HG02852 (cell line): ENCODE results near the gene NOB1.
"Not testable (repeated sequence)": the region's sequence is repeated elsewhere in the genome, so short reads cannot be mapped to it uniquely, and the experiment has no call there.

Source experiments
- ATAC-seq: cut with Tn5 transposase; IDR thresholded peaks from one replicate; pipeline ENCODE4 v1.9.1; 2021; ENCODE audit warnings: mild to moderate bottlenecking, moderate library complexity; ENCODE audit not compliant: unreplicated experiment

Gene NOB1

GRCh38 chr16:69754469-69755310 lies at the start of gene NOB1:
Gene NOB1, minus strand, starts transcription at chr16:69754926. Its CDS starts 16 bp downstream, at chr16:69754910.
- peak; percentile 96 for ATAC-seq

- no peak for ATAC-seq
Measured at GRCh38 chr16:69804297-69804696, 49.6 kb upstream of the NOB1 start.

GRCh38 chr16:69799611-69800031 lies 44.9 kb upstream of the NOB1 start:
- no peak for ATAC-seq

- no peak for ATAC-seq
Measured at GRCh38 chr16:69798466-69798865, 43.7 kb upstream of the NOB1 start.

- ATAC-seq, result no peak
Measured at GRCh38 chr16:69796285-69797118, 41.8 kb upstream of the NOB1 start.

GRCh38 chr16:69794486-69794885 lies 39.8 kb upstream of the NOB1 start:
- no peak for ATAC-seq

- ATAC-seq, result no peak
Measured at GRCh38 chr16:69793526-69793925, 38.8 kb upstream of the NOB1 start.

- ATAC-seq, result not testable (repeated sequence)
Measured at GRCh38 chr16:69791391-69791847, 36.7 kb upstream of the NOB1 start.

GRCh38 chr16:69787883-69788282 lies 33.2 kb upstream of the NOB1 start:
- ATAC-seq, result no peak

GRCh38 chr16:69784586-69784985 lies 29.9 kb upstream of the NOB1 start:
- ATAC-seq, result no peak

- ATAC-seq, result no peak
Measured at GRCh38 chr16:69781118-69781517, 26.4 kb upstream of the NOB1 start.

- no peak for ATAC-seq
Measured at GRCh38 chr16:69779724-69780123, 25.0 kb upstream of the NOB1 start.

- ATAC-seq, result no peak
Measured at GRCh38 chr16:69775563-69775962, 20.8 kb upstream of the NOB1 start.

- ATAC-seq, result peak; percentile 58
Measured at GRCh38 chr16:69773260-69773947, 18.7 kb upstream of the NOB1 start.

GRCh38 chr16:69771651-69771967 lies 16.9 kb upstream of the NOB1 start:
- no peak for ATAC-seq

GRCh38 chr16:69769404-69769803 lies 14.7 kb upstream of the NOB1 start:
- ATAC-seq, result no peak

- no peak for ATAC-seq
Measured at GRCh38 chr16:69768666-69769065, 13.9 kb upstream of the NOB1 start.

- ATAC-seq, result no peak
Measured at GRCh38 chr16:69767459-69768229, 12.9 kb upstream of the NOB1 start.

GRCh38 chr16:69763599-69763942 lies 8.8 kb upstream of the NOB1 start:
- no peak for ATAC-seq

GRCh38 chr16:69762814-69763598 lies 8.3 kb upstream of the NOB1 start:
- ATAC-seq, result peak; percentile 25
